Activated naive CD8-positive, alpha-beta T cell treated with anti-CD3 and anti-CD28 coated beads, Interleukin-2, amount 50 U/mL, for 16 hours (primary cell): ENCODE results near the gene LHPP.
"Not testable (repeated sequence)": the region's sequence is repeated elsewhere in the genome, so short reads cannot be mapped to it uniquely, and the experiment has no call there.

Experiments used
- DNase-seq: peaks from one replicate; pipeline ENCODE4 v3.0.0-alpha.2; 2020; ENCODE audit warnings: low read depth, low spot score

LHPP gene

GRCh38 chr10:124569623-124570470 lies 108.2 kb downstream of the LHPP start:
- no peak for DNase-seq

GRCh38 chr10:124570646-124571045 lies 109.0 kb downstream of the LHPP start:
- no peak for DNase-seq

- DNase-seq, result no peak
These were observed 111.1 kb downstream of the LHPP start for GRCh38 chr10:124572751-124573150.

- no peak for DNase-seq
These were observed 112.3 kb downstream of the LHPP start for GRCh38 chr10:124573726-124574455.

GRCh38 chr10:124574456-124575070 lies 112.9 kb downstream of the LHPP start:
- DNase-seq, result no peak

- no peak for DNase-seq
These were observed 113.7 kb downstream of the LHPP start for GRCh38 chr10:124575107-124576035.

GRCh38 chr10:124576526-124577420 lies 115.2 kb downstream of the LHPP start:
- no peak for DNase-seq

GRCh38 chr10:124577651-124578050 lies 116.0 kb downstream of the LHPP start:
- DNase-seq, result no peak

- DNase-seq, result no peak
These were observed 116.8 kb downstream of the LHPP start for GRCh38 chr10:124578231-124579010.

- DNase-seq, result no peak
These were observed 117.4 kb downstream of the LHPP start for GRCh38 chr10:124579011-124579399.

- no peak for DNase-seq
These were observed 124.5 kb downstream of the LHPP start for GRCh38 chr10:124586142-124586541.

GRCh38 chr10:124587811-124588211 lies 126.2 kb downstream of the LHPP start:
- DNase-seq, result no peak

- not testable (repeated sequence) for DNase-seq
These were observed 126.7 kb downstream of the LHPP start for GRCh38 chr10:124588341-124588735.

GRCh38 chr10:124588736-124589490 lies 127.3 kb downstream of the LHPP start:
- no peak for DNase-seq

- DNase-seq, result no peak
These were observed 127.9 kb downstream of the LHPP start for GRCh38 chr10:124589491-124590041.

GRCh38 chr10:124590216-124591122 lies 128.8 kb downstream of the LHPP start:
- DNase-seq, result no peak

- DNase-seq, result no peak
These were observed 129.5 kb downstream of the LHPP start for GRCh38 chr10:124591123-124591495.

- DNase-seq, result no peak
These were observed 130.5 kb downstream of the LHPP start for GRCh38 chr10:124592101-124592500.
